Measurements from ENCODE around the gene AXDND1. TPM values are rescaled to one million over a fixed set of nuclear protein-coding genes. Genes with fewer than 3 reads are reported as not detected.
"Not testable (repeated sequence)": the region's sequence is repeated elsewhere in the genome, so short reads cannot be mapped to it uniquely, and the experiment has no call there.

Gene AXDND1
- total and polyA plus RNA-seq, 5 donors, result not detected

DNA sequence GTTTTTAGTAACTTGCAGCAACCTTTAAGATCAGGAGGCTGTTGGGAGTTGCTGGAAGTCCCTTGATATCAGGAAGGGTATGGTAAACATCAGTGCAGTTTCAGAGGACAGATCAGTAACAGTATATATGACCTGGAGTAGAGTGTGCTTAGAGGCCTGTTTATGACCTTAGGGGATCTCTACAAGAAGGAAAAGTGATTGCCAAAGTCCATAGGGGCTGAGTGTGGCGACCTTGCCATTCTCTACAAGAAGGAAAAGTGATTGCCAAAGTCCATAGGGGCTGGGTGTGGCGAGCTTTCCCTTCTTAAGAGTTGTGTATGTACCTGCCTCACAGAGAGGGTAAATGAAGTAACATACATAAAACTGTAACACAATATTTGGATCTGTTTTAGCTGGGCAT lies 28.5 kb upstream of the AXDND1 start:
- intact Hi-C loops (cut with DNase I), result no loop called here
- 90% methylated on average over 2 of the region's 2 CpGs for WGBS
- Histone ChIP-seq H3K9me3 (ENCODE audit: control insufficient read depth, low read length) (no peaks in the 10 kb centered on the region), H3K4me3 (ENCODE audit: low read length) (no peak overlapping the region), H3K27me3 (ENCODE audit: control insufficient read depth, insufficient read depth) (no peaks in the 10 kb centered on the region), H3K27ac (ENCODE audit: low read length) (no peak overlapping the region), H3K4me1 (ENCODE audit: control insufficient read depth, insufficient read depth, low read length) (no peaks in the 10 kb centered on the region)
- no peak for DNase-seq
- ATAC-seq, result no peak

DNA sequence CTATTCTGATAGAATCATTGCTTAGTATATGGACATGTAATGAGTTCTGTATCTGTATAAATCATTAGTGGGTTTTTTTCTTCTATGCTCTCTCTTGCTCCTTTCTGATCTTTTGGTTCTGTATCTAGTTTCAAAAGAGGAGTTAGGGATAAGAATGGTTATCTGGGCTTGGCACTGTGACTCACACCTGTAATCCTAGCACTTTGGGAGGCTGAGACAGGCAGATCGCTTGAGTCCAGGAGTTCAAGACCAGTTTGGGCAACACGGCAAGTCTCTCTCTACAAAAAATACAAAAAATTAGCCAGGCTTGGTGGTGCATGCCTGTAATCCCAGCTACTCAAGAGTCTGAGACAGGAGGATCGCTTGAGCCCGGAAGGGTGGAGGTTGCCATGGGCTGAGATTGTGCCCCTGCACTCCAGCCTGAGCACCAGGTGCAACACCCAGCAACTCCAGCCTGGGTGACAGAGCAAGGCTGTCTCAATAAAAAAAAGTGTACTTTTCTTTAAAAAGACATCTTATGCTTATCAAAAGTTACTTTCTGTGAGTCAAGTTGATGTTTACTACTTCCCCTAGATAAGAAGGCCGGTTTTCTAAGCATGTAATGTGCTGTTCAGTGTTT lies 27.7 kb upstream of the AXDND1 start:
- WGBS, result 91% methylated on average over 5 of the region's 5 CpGs
- intact Hi-C loops (cut with DNase I), result no loop called here
- DNase-seq, result no peak
- Histone ChIP-seq H3K27ac (ENCODE audit: low read length) (no peak overlapping the region), H3K27me3 (ENCODE audit: control insufficient read depth, insufficient read depth) (no peaks in the 10 kb centered on the region), H3K4me1 (ENCODE audit: control insufficient read depth, insufficient read depth, low read length) (no peaks in the 10 kb centered on the region), H3K4me3 (ENCODE audit: low read length) (no peak overlapping the region), H3K9me3 (ENCODE audit: control insufficient read depth, low read length) (no peaks in the 10 kb centered on the region)
- no peak for ATAC-seq

GRCh38 chr1:179340918-179341317 lies 24.9 kb upstream of the AXDND1 start:
- H3K9me3 ChIP-seq (ENCODE audit: control insufficient read depth, low read length), result no peaks in the 10 kb centered on the region
- H3K4me3 ChIP-seq (ENCODE audit: low read length), result no peak overlapping the region
- H3K27ac ChIP-seq (ENCODE audit: low read length), result no peak overlapping the region
- intact Hi-C loops (cut with DNase I), result no loop called here
- no peak for ATAC-seq
- no peaks in the 10 kb centered on the region for H3K27me3 ChIP-seq (ENCODE audit: control insufficient read depth, insufficient read depth)
- no peak for DNase-seq
- H3K4me1 ChIP-seq (ENCODE audit: control insufficient read depth, insufficient read depth, low read length), result no peaks in the 10 kb centered on the region
- 90% methylated on average over 5 of the region's 5 CpGs for WGBS

DNA sequence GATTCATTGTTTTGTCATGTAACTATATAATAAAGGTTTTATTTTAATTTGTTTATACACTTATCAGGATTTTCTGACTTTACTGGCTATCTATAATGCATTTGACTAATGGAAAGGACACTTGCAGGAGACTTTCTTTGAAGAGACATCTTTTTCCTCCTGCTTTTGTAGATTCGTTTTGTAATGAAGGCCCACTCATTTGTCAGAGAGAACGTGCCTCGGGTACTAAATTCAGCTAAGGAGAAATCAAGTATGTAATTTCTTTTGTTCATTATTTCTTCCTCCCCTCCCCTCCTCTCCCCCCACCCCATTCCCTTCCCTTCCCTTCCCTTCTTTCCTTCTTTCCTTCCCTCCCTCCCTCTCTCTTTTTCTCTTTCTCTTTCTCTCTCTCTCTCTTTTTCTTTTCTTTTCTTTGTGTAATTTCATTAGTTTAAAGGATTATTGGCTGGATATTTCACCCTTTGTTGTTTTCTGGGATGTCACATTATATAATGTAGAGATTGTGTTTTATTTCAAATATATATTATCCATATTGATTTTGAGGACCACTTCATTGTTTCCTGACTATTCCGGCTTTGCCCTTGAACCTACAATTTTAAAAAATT lies 23.7 kb upstream of the AXDND1 start:
- Histone ChIP-seq H3K4me3 (ENCODE audit: low read length) (no peak overlapping the region), H3K27me3 (ENCODE audit: control insufficient read depth, insufficient read depth) (no peaks in the 10 kb centered on the region), H3K27ac (ENCODE audit: low read length) (no peak overlapping the region), H3K4me1 (ENCODE audit: control insufficient read depth, insufficient read depth, low read length) (no peaks in the 10 kb centered on the region), H3K9me3 (ENCODE audit: control insufficient read depth, low read length) (no peaks in the 10 kb centered on the region)
- 82% methylated on average over 4 of the region's 4 CpGs for WGBS
- no peak for DNase-seq
- ATAC-seq, result no peak
- intact Hi-C loops (cut with DNase I), result no loop called here

GRCh38 chr1:179342740-179343404 lies 22.9 kb upstream of the AXDND1 start:
- DNase-seq (no peak), ATAC-seq (no peak)
- Histone ChIP-seq H3K4me3 (ENCODE audit: low read length) (no peak overlapping the region), H3K27me3 (ENCODE audit: control insufficient read depth, insufficient read depth) (no peaks in the 10 kb centered on the region), H3K9me3 (ENCODE audit: control insufficient read depth, low read length) (no peaks in the 10 kb centered on the region), H3K27ac (ENCODE audit: low read length) (no peak overlapping the region), H3K4me1 (ENCODE audit: control insufficient read depth, insufficient read depth, low read length) (peaks cover 1% of the 10 kb centered on the region)
- 93% methylated on average over 4 of the region's 4 CpGs for WGBS
- intact Hi-C loops (cut with DNase I), result no loop called here

DNA sequence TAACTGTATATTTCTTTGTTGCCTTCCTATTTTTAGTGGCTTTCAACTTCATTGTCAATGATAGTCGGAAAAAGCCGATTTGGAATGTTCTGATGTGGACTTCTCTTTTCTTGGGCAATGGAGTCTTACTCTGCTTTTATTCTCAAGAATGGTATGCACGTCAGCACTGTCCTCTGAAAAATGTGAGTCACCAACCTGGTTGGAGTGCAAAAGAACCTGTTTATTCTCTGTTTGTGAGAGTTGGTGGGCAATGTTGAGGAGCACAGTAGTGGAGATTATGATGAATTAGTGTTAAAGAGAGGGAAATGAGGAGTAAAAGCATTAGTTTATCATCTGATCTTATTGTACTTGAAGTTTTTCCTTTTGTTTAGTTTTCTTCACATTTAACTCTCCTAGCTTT lies 14.5 kb upstream of the AXDND1 start:
- ATAC-seq (no peak), DNase-seq (no peak)
- Histone ChIP-seq H3K27ac (ENCODE audit: low read length) (no peak overlapping the region), H3K9me3 (ENCODE audit: control insufficient read depth, low read length) (no peaks in the 10 kb centered on the region), H3K4me1 (ENCODE audit: control insufficient read depth, insufficient read depth, low read length) (peaks cover 1% of the 10 kb centered on the region), H3K27me3 (ENCODE audit: control insufficient read depth, insufficient read depth) (no peaks in the 10 kb centered on the region), H3K4me3 (ENCODE audit: low read length) (no peak overlapping the region)
- intact Hi-C loops (cut with DNase I), result no loop called here
- 90% methylated on average over 3 of the region's 3 CpGs for WGBS

DNA sequence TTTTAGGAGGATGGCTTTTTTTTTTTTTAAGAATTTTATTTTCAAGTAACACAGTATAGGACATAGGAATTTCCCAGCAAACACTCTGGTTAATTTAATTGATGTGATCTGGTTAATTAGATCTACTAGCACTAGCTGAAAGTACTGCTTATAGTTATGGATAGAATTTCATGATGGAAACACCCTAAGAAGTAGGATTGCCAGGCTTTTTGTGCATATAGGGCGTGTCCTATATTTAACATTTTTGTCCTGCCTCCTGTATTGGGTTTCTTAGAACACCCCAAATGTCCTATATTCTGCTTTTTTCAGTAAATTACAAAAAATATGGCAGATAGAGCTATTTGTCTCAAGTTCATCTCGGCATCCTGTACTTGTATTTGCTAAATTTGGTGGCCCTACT lies 13.5 kb upstream of the AXDND1 start:
- Histone ChIP-seq H3K4me3 (ENCODE audit: low read length) (no peak overlapping the region), H3K4me1 (ENCODE audit: control insufficient read depth, insufficient read depth, low read length) (peaks cover 1% of the 10 kb centered on the region), H3K27me3 (ENCODE audit: control insufficient read depth, insufficient read depth) (no peaks in the 10 kb centered on the region), H3K9me3 (ENCODE audit: control insufficient read depth, low read length) (no peaks in the 10 kb centered on the region), H3K27ac (ENCODE audit: low read length) (no peak overlapping the region)
- whole genome bisulfite sequencing, result 98% methylated on average over 2 of the region's 2 CpGs
- DNase-seq (no peak), ATAC-seq (no peak)
- intact Hi-C loops (cut with DNase I), result no loop called here

GRCh38 chr1:179353546-179353945 lies 12.2 kb upstream of the AXDND1 start:
- Histone ChIP-seq H3K4me1 (ENCODE audit: control insufficient read depth, insufficient read depth, low read length) (no peaks in the 10 kb centered on the region), H3K27me3 (ENCODE audit: control insufficient read depth, insufficient read depth) (no peaks in the 10 kb centered on the region), H3K4me3 (ENCODE audit: low read length) (no peak overlapping the region), H3K27ac (ENCODE audit: low read length) (no peak overlapping the region), H3K9me3 (ENCODE audit: control insufficient read depth, low read length) (no peaks in the 10 kb centered on the region)
- WGBS, result 40% methylated on average over 5 of the region's 5 CpGs
- DNase-seq (peak; percentile 54 to 78 (median 65)), ATAC-seq (peak; percentile 98 to 99)
- intact Hi-C loops (cut with DNase I), result no loop called here

DNA sequence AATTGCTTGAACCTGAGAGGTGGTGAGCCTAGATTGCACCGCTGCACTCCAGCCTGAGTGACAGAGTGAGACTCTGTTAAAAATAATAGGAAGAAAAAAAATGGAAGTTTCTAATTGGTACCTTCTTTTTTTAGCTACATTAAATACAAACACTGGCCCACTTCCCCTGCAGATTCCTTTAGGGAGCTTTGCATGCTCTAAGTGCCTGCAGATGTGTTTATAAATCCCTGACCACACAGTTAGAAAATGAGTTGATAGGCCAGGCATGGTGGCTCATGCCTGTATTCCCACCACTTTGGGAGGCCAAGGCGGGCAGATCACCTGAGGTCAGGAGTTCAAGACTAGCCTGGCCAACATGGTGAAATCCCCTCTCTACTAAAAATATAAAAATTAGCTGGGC lies 4.1 kb upstream of the AXDND1 start:
- not testable (repeated sequence) for H3K27me3 ChIP-seq (ENCODE audit: control insufficient read depth, insufficient read depth); H3K9me3 ChIP-seq (ENCODE audit: control insufficient read depth, low read length); ATAC-seq; H3K27ac ChIP-seq (ENCODE audit: low read length); H3K4me3 ChIP-seq (ENCODE audit: low read length); H3K4me1 ChIP-seq (ENCODE audit: control insufficient read depth, insufficient read depth, low read length); DNase-seq
- 87% methylated on average over 2 of the region's 2 CpGs for WGBS
- intact Hi-C loops (cut with DNase I), result loop anchor here in 2 of 4 donors (10.0 kb wide), 1 partner anchor 67 kb away; the partner anchor contains the start of gene SOAT1 (in 2 of the 2)

DNA sequence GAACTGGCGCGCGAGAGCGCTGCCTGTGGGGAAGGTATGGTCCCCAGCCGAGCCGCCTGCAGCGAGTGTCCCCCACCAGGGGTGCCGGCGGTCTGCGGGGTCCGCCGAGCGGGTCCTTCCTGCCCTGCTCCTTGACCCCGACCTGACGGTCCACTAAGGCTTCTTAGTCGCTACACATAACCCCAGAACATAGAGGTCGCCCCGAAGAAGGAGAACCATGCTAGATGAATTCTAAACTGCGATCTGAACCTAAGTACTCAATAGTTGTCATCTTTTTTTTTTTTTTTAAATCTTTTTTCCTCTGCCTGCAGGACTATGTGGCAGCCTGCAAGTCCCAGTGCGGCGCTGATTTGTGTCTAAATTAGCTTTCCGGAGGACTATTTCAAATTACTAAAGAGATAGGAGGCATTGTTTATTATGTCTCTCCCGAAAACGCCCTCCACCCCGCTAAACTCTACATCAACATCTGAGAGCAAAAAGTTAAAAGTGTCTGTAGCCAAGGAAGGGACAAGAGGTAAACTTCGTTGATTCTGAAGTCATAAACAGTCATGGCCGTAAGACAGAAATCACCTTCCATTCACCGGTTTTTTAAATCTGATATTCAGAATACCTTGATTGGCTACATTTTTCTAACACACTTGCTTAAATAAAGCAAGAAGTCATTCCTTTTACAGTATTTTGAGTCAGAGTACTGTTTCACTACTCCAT lies 476 bp downstream of the AXDND1 start:
- no peaks in the 10 kb centered on the region for H3K27me3 ChIP-seq (ENCODE audit: control insufficient read depth, insufficient read depth)
- no peaks in the 10 kb centered on the region for H3K9me3 ChIP-seq (ENCODE audit: control insufficient read depth, low read length)
- DNase-seq, result peak in 1 of 3 donors; percentile 58
- H3K4me1 ChIP-seq (ENCODE audit: control insufficient read depth, insufficient read depth, low read length), result no peaks in the 10 kb centered on the region
- no peak for ATAC-seq
- 4% methylated on average over 28 of the region's 28 CpGs for WGBS
- H3K27ac ChIP-seq (ENCODE audit: low read length), result peak overlapping the region; percentile 89
- peak overlapping the region; percentile 62 for H3K4me3 ChIP-seq (ENCODE audit: low read length)
- intact Hi-C loops (cut with DNase I), result loop anchor here (5.0 to 10.0 kb wide), 3 partner anchors 71 to 284 kb away; partner anchors contain the start of genes TOR3A (in 3 of the 4) and SOAT1 (in 2 of the 4)
